GM19193 (cell line): ENCODE data around the gene KLK13.
A peak's percentile ranks its signal among the peaks of the same experiment; 100 is the strongest.

Source experiments
- POLR2A ChIP-seq: IDR thresholded peaks from 4 replicates; pipeline ENCODE4 v1.6.1; 2011; ENCODE audit not compliant: insufficient read depth, insufficient read length; ENCODE audit errors: extremely low read depth

Gene KLK13, protein sequence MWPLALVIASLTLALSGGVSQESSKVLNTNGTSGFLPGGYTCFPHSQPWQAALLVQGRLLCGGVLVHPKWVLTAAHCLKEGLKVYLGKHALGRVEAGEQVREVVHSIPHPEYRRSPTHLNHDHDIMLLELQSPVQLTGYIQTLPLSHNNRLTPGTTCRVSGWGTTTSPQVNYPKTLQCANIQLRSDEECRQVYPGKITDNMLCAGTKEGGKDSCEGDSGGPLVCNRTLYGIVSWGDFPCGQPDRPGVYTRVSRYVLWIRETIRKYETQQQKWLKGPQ

GRCh38 chr19:51064534-51065220, at the start of gene KLK13:
KLK13 (minus strand) TSS chr19:51065092; CDS start chr19:51065067, 25 bp downstream.
- no peak for TF ChIP-seq POLR2A

GRCh38 chr19:51114087-51114729, 49.3 kb upstream of the KLK13 start:
- TF ChIP-seq POLR2A, result no peak

DNA sequence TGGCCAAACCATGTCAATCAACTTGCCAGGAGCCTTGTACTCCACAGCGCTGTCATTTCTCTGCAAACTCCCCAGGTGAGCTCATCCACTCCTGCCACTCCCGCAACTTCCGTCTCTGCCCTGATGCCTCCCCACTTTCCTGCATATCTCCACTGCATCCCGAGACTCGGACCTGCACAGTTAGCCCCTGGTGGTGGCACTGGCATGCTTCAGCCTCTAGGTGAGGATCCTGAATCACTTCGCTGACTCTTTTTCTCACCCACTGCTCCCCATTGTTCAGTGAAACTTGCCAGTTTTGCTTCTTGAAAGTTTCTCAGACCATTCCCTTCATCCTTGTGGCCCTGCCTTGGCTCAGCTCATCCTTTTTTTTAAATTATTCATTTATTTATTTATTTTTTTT, 46.7 kb upstream of the KLK13 start:
- TF ChIP-seq POLR2A, result no peak

DNA sequence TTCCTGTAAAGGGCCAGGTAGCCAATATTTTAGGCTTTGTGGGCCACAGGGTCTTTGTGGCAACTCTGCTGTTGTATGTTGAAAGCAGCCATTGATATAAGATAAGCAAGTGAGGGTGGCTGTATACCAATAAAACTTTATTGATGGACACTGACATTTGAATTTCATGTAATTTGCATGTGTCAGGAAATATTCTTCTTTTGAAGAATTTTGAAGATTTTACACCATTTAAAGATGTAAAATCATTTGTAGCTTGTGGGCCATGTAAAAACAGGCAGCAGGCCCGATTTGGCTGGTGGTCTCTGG, 45.7 kb upstream of the KLK13 start:
- no peak for TF ChIP-seq POLR2A

DNA sequence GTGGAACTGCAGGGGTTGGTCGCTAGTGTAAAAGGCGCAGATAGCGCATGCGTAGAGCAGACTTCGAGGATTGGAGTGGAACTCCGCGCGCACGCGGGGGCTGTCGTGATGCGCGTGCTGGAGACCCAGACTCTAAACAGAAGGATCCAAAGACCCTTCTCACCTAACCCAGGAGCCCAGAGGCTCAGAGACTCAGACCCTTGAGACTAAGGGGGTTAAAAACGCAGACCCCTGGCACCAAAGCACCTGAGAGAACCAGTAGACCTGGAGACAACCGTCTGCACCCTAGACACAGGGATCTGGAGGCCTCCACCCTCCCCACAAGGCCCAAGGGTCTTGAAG, 43.9 kb upstream of the KLK13 start:
- no peak for TF ChIP-seq POLR2A

DNA sequence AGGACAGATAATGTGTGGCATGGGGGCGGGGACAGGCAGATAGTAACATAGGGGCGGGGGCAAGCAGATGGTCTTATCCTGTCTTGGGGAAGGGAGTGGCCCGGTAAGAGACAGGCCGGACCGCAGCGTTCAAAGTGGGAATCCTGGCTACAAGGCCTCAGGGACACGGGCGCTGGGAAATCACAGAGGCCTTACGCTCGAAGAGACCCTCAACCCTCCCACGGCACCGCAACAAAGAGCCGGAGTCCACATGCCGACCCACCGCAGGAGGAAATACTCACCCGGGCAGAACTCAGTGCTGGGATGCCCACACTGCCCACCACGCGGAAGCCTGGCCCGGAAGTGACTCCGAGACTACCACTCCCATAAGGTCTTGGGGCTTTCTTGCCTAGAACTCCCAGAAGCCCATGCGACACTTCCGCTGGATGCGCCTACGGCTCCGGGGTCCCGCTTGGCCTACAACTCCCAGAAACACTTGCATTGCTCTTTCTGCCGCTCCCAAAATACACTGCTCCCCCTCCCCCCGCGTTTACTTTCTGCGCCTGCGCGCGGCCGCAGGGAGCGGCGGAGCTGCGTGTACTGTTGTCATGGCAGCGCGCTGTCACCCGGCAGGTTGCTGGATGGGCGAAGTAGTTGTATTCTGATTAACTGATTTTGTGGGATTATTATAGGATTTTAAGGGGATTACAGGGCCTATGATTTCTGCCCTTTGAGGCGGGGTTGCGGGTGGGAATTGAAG, 43.3 kb upstream of the KLK13 start, which contains the start of gene CTU1:
Gene CTU1 (minus strand): TSS at position 344 of the 739 bp plus-strand sequence. CDS start 3,840 bp downstream, outside the sequence.
- peak; percentile 78 for TF ChIP-seq POLR2A

- no peak for TF ChIP-seq POLR2A
Observed at GRCh38 chr19:51107406-51108065, 42.6 kb upstream of the KLK13 start.

DNA sequence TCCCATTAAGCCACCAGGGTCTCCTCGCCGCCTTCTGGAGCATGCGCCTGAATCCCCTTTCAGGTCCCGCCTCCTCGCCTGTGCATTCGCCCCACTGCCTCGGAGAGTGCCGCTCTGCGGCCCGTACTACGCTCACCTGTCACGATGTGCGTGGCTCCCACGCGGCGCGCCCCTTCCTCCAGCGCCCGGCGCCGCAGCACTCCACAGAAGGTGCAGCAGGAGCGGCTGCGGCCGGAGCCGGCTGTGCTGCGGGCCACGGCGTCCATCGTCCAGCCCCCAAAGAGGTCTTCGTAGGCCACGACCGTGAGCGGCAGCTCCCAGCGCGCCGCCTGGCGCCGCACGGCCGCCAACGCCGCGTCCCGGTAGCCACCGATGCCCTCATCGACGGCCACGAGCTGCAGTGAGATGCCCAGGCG, 39.0 kb upstream of the KLK13 start:
- no peak for TF ChIP-seq POLR2A

- TF ChIP-seq POLR2A, result no peak
Observed at GRCh38 chr19:51102991-51103390, 38.1 kb upstream of the KLK13 start.

- TF ChIP-seq POLR2A, result no peak
Observed at GRCh38 chr19:51101171-51101865, 36.4 kb upstream of the KLK13 start.

DNA sequence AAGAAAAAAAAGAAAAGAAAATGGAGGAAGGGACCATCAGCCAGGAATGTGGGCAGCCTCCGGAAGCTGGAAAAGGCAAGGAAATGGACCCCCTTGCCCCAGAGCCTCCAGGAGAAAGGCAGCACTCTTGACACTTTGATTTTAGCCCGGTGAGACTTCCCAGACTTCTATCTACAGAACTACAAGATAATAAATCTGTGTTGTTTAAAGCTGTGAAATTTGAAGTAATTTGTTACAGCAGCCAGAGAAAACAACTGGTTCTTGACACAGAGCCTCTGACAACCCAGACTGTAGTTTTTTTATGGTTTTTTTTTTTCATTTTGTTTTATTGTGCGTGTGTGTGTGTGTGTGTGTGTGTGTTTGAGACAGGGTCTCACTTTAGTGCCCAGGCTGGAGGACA, 35.7 kb upstream of the KLK13 start:
- TF ChIP-seq POLR2A, result no peak

- TF ChIP-seq POLR2A, result no peak
Observed at GRCh38 chr19:51099047-51099382, 34.1 kb upstream of the KLK13 start.

GRCh38 chr19:51098365-51099046, 33.6 kb upstream of the KLK13 start:
- TF ChIP-seq POLR2A, result no peak

GRCh38 chr19:51097796-51098195, 32.9 kb upstream of the KLK13 start:
- no peak for TF ChIP-seq POLR2A
